ENCODE measurements around the gene TMEM258.
A peak's percentile ranks its signal among the peaks of the same experiment; 100 is the strongest.

TMEM258 gene

GRCh38 chr11:61833926-61834277, 41.5 kb upstream of the TMEM258 start:
- TF ChIP-seq POLR2AphosphoS5 (IDR thresholded peaks at IDR 0.05; ENCODE audit: low read depth, low read length): no peak
- no peak for TF ChIP-seq FOXP2 (optimal IDR thresholded peaks at IDR 0.05; ENCODE audit: borderline replicate concordance, extremely low read depth, extremely low read length, insufficient read depth)
- no peak for TF ChIP-seq REST (IDR thresholded peaks at IDR 0.05; ENCODE audit: insufficient read depth in 1 of 2, low read depth in 2 of 2, low read length in 2 of 2)
- no peak for TF ChIP-seq TAF1 (IDR thresholded peaks at IDR 0.05; ENCODE audit: borderline replicate concordance, insufficient read depth, low read length)
- no peak for TF ChIP-seq SIN3A (IDR thresholded peaks at IDR 0.05; ENCODE audit: borderline replicate concordance, insufficient read depth, low read length)

- no peak for TF ChIP-seq TAF1 (IDR thresholded peaks at IDR 0.05; ENCODE audit: borderline replicate concordance, insufficient read depth, low read length)
- TF ChIP-seq SIN3A (IDR thresholded peaks at IDR 0.05; ENCODE audit: borderline replicate concordance, insufficient read depth, low read length): no peak
- TF ChIP-seq REST (IDR thresholded peaks at IDR 0.05; ENCODE audit: insufficient read depth in 1 of 2, low read depth in 2 of 2, low read length in 2 of 2): no peak
- TF ChIP-seq FOXP2 (optimal IDR thresholded peaks at IDR 0.05; ENCODE audit: borderline replicate concordance, extremely low read depth, extremely low read length, insufficient read depth): no peak
- no peak for TF ChIP-seq POLR2AphosphoS5 (IDR thresholded peaks at IDR 0.05; ENCODE audit: low read depth, low read length)
Observed at GRCh38 chr11:61833471-61833870, 41.1 kb upstream of the TMEM258 start.

GRCh38 chr11:61832754-61833153, 40.4 kb upstream of the TMEM258 start:
- TF ChIP-seq POLR2AphosphoS5 (IDR thresholded peaks at IDR 0.05; ENCODE audit: low read depth, low read length) (no peak), SIN3A (IDR thresholded peaks at IDR 0.05; ENCODE audit: borderline replicate concordance, insufficient read depth, low read length) (no peak), TAF1 (IDR thresholded peaks at IDR 0.05; ENCODE audit: borderline replicate concordance, insufficient read depth, low read length) (no peak)

- no peak for TF ChIP-seq TAF1 (IDR thresholded peaks at IDR 0.05; ENCODE audit: borderline replicate concordance, insufficient read depth, low read length)
- TF ChIP-seq SIN3A (IDR thresholded peaks at IDR 0.05; ENCODE audit: borderline replicate concordance, insufficient read depth, low read length): no peak
- peak in 1 of 2 experiments; percentile 77; a peak in 2 of 4 replicates for TF ChIP-seq REST (IDR thresholded peaks at IDR 0.05; ENCODE audit: insufficient read depth in 1 of 2, low read depth in 2 of 2, low read length in 2 of 2)
- TF ChIP-seq POLR2AphosphoS5 (IDR thresholded peaks at IDR 0.05; ENCODE audit: low read depth, low read length): no peak
Observed at GRCh38 chr11:61832207-61832606, 39.8 kb upstream of the TMEM258 start.

DNA sequence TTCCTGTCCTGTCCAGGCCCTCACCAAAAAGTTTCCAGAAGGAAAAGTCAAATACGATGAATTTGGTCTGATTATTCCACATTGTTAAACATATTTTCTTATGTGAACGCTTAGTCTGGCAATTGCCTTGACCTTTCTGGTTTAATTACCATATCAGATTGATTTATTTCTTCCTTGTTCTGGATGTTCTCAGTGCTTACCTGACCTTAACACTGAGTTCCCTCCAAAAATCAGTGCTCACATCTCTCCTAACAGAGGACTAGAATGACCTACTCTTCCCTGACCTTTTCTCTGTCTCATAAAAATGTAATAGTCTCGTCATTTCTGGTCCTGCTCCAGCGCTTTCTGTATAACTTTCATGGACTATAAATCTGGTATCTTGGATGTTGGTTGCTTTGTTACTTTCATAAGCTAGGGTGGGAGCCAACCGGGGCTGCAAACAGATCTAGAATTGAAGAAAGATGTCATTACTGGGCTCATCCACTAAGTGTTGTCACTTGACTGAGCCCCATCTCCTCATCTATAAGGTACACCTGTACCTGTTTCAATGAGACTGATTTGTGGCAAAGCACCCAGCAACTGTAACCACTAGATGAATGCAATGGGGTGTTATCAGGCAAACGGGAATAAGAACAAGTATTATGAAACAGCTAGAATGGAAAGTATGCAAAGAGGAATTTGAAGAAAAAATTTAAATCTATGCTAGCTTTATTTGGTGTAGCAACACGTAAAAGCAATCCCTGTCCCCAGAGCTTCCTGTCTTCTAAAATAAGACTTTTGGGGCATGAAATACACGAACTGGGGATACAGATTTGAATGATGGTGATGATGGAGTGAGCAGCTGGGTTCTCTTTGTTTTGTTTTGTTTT, 38.1 kb upstream of the TMEM258 start:
- TF ChIP-seq TAF1 (IDR thresholded peaks at IDR 0.05; ENCODE audit: borderline replicate concordance, insufficient read depth, low read length) (no peak), FOXP2 (optimal IDR thresholded peaks at IDR 0.05; ENCODE audit: borderline replicate concordance, extremely low read depth, extremely low read length, insufficient read depth) (no peak), REST (IDR thresholded peaks at IDR 0.05; ENCODE audit: insufficient read depth in 1 of 2, low read depth in 2 of 2, low read length in 2 of 2) (no peak), SIN3A (IDR thresholded peaks at IDR 0.05; ENCODE audit: borderline replicate concordance, insufficient read depth, low read length) (no peak), POLR2AphosphoS5 (IDR thresholded peaks at IDR 0.05; ENCODE audit: low read depth, low read length) (no peak)

Measured in PFSK-1 (cell line).